NCI-H446 treated with DMSO at 0.1 percent for 48 hours (cell line): Measurements from ENCODE around the gene OR5T3.
"Not testable (repeated sequence)": the region's sequence is repeated elsewhere in the genome, so short reads cannot be mapped to it uniquely, and the experiment has no call there.

Source experiments
- DNase-seq: peaks from one replicate; lab custom pipeline; 2025; lab: John Stamatoyannopoulos, UW

OR5T3 gene

DNA sequence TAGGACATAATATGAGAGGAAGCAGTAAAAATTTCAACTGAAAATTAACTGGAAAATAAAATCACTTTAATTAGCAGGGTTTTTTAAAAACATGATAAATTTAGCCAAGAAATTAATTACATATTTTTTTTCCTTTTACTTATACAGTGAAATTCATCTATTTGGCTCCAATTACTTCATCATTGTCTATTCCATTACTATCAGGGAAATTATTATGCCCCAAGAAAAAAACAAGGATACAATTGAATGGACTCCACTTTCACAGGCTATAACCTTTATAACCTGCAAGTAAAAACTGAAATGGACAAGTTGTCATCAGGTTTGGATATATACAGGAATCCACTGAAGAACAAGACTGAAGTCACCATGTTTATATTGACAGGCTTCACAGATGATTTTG, at the start of gene OR5T3:
Gene OR5T3, plus strand, starts transcription at position 301 of the 400 bp plus-strand sequence. Its CDS starts 0 bp downstream, at position 301.
- no peak for DNase-seq

DNA sequence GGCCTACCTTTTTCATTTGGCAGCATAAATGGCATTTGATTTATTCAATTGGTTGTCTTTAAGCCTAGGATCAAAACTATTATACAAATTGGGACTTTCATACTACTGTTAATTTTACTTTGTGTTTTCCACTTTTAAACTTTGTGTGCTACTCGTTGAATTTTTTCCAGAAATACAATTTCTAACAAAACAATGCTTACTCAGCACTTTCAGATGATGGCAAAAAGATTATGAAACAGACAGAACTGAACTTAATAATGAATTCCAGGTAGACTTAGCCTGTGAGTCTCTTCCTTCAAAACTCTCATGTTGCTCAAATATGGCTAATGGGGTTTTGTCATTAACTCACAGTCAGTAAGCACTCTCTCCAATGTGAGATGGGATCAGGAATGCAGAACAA, 44.3 kb upstream of the OR5T3 start:
- no peak for DNase-seq

DNA sequence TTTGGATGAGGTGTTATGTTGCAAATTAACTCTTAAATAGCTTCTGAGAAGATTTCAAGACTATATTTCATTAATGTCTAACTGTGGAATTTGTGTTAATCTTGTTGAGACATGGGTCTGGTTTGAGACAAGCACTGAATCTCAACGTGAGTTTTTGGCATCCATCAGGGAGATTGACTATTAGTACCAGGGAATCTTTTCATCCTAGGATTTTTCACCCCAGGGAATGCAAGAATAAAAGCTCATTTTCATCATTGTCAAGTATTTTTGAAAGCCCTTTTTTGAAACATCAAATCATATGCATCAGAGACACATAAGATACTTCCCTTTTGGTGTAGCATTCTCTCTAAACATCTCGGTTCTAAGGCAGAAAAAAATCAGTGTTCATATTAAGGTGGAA, 37.5 kb upstream of the OR5T3 start:
- no peak for DNase-seq

DNA sequence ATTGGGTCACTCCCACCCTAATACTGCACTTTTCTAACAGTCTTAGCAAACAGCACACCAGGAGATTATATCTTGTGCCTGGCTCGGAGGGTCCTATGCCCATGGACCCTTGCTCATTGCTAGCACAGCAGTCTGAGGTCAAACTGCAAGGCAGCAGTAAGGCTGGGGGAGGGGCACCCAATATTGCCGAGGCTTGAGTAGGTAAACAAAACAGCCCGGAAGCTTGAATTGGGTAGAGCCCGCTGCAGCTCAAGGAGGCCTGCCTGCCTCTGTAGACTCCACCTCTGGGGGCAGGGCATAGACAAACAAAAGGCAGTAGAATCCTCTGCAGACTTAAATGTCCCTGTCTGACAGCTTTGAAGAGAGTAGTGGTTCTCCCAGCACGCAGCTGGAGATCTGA, 32.3 kb upstream of the OR5T3 start:
- not testable (repeated sequence) for DNase-seq

DNA sequence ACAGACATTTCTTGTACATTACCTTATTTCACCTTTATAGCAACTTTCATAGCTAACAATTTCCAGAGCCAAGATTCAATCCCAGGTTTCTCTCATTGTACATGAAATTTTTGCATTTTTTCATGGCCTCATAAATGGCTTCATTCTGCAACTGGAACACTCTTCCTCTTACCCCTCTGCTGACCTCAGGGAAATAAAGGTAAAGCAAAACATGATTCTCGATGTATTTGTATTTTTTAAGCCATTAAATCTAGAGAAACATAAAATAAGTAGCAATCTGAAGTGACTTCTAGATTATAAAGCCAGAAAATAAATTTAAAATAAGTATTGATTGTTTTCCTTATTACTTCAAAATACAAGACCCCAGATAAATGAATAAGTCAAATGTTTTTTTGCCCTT, 17.9 kb upstream of the OR5T3 start, which contains the start of gene OR5T2:
Gene OR5T2, minus strand, starts transcription at position 101 of the 400 bp plus-strand sequence. CDS start 1,193 bp downstream, outside the sequence.
- DNase-seq = no peak

DNA sequence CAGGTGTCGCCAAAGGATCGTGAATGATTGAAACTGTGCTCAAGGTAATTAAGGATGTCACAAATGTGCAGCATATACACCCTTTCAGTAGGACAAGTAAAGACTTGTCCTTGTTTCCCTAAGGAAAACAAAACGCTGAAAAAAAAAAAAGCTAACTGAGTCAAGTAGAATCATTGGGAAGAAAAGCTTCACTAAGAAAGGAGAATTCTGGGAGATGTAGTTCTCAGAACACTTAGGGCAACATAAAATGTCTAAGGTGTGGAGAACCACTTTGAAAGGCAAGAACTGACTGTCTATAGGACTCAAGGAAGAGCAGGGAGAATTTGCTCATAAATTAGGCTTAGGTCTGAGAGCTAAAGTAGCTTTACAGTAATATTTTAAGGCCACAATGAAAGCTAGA, 19.0 kb downstream of the OR5T3 start:
- no peak for DNase-seq

DNA sequence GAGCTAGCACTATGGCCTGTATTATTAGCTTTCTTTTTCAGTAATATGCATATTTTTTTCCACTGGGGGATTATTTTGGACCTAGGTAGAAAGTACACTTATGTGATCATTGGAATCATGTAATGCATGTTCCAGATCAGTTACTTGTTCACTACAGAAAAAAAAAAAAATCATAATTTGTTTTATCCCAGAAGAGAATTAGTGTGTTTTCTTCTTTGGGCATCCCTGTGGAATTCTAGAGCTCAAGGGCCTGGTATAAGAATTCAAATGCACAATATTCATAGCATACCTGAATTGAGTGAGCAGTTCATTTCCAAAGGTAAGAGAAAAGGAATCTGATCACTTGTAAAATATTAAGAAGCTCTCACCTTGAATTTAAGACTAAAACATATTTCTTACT, 21.8 kb downstream of the OR5T3 start, which contains the start of gene OR5T1:
Gene OR5T1, plus strand, starts transcription at position 301 of the 400 bp plus-strand sequence. CDS start 1,485 bp downstream, outside the sequence.
- DNase-seq = no peak

DNA sequence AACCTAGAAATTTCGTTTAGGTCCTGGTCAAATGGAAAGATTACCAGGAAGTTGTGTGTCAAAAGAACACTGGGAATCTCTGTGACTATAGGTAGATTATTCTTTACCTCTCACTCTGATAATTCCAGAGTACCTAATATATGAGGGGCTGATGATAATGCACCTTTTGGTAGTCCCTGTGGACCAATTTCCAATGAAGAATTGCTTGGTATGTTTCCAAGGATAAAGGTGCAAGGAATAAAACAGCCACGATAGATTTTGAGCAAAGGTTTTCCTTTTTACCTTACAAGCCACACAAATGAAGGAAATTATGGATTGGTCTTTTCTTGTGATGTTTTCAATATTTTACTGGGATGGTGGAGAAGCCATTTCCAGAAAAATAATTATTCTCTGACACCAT, 40.1 kb downstream of the OR5T3 start, which contains the start of gene OR8H1:
Gene OR8H1, minus strand, starts transcription at position 101 of the 400 bp plus-strand sequence. CDS start 1,192 bp downstream, outside the sequence.
- DNase-seq = no peak

DNA sequence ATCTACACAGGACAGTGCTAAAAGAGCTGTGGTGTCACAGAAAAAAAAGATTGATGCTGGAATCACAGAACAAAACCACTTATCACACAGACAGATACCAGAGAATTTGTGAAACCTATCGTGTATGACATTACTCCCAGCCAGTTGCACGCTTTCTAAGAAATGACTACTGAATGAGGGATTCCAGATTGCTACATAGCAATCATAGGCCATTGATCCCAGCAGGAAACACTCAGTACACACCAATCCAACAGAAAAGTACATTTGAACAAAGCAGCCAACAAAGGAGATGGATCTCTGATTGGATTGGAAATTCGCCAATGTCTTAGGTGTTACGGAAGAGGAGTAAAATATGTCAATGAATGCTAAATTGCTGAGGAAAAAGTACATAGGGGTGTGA, 44.8 kb downstream of the OR5T3 start:
- DNase-seq = no peak
